ENCODE measurements around the gene DTYMK. TPM values are rescaled to one million over a fixed set of nuclear protein-coding genes. Genes with fewer than 3 reads are reported as not detected.
A peak's percentile ranks its signal among the peaks of the same experiment; 100 is the strongest.
"Not testable (repeated sequence)": the region's sequence is repeated elsewhere in the genome, so short reads cannot be mapped to it uniquely, and the experiment has no call there.

The DTYMK gene
- total RNA-seq, 1 donor from 2014 or later, result 102 TPM

DNA sequence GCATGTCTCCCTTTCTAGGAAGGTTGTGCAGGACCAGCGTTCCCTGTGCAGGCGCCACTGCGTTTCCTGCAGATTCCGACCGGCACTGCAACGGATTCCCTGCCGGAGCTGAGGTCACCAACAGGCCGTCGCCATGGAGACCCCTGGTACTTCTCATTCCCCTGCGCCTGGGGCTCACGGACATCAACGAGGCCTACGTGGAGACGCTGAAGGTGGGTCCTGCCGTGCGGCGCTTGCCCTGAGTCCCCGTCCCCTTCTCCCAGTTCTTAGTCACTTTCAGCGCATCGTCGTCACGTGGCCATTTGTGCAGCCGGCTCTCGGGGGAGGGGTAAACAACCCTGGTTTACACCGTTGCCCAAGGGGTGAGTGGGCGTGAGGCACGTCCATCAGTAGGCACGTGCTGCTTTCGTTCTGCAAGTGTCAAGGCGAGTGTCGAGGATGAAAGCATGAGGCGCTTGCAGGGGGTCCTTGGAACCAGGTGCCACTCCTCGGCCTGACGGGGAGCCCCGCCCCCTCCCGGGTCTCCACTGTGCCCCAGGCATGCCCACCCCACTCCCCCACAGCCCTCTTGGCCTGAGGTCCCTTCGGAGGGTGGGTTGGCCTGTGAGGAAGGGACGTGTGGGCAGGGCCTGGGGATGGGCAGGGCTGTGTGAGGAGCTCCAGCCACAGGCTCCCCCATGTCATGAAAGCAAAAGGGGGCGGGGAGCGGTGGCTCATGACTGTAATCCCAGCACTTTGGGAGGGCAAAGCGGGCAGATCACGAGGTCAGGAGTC lies 19.8 kb downstream of the DTYMK start:
- no peak for DNase-seq (ENCODE audit: low read depth)
- TF ChIP-seq, protein P1, sequence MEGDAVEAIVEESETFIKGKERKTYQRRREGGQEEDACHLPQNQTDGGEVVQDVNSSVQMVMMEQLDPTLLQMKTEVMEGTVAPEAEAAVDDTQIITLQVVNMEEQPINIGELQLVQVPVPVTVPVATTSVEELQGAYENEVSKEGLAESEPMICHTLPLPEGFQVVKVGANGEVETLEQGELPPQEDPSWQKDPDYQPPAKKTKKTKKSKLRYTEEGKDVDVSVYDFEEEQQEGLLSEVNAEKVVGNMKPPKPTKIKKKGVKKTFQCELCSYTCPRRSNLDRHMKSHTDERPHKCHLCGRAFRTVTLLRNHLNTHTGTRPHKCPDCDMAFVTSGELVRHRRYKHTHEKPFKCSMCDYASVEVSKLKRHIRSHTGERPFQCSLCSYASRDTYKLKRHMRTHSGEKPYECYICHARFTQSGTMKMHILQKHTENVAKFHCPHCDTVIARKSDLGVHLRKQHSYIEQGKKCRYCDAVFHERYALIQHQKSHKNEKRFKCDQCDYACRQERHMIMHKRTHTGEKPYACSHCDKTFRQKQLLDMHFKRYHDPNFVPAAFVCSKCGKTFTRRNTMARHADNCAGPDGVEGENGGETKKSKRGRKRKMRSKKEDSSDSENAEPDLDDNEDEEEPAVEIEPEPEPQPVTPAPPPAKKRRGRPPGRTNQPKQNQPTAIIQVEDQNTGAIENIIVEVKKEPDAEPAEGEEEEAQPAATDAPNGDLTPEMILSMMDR (conservative IDR thresholded peaks at IDR 0.05; ENCODE audit: low read depth, low read length), result no peak
- H3K4me3 ChIP-seq (ENCODE audit: low read depth, low read length), result no peak overlapping the region

DNA sequence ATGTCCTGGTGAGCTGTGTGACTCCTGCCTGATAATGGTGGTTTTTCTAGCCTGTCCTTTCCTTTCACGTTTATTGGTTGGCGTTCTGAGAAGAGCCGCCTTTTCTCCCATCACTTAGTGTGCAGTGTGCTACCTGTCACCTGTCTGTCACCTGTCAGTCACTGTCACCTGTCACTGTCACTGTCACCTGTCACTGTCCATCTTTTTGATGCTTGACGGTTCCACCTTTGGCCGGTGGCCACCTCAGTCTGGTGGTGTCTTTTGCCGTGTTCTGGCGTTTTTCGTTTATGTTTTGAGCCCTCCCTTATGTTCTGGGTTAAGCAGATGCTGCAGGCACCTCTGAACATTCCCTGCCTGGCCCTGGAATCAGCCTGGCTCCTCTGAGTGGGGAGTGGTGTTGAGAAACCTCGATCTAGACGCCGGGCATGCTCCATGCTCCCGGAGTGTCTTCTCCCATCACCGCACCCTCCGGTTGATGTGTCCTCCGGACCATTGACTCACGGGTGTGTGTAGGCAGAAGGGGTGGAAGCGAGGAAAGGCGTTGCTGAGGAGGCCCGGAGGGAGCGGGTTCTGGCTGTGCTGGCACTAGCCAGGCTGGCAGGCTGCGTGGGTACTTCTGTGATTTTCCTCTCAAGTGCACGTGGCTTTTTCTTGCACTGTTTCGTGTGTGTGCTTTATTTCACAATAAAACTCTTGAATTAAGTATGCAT lies 20.7 kb downstream of the DTYMK start:
- no peak for DNase-seq (ENCODE audit: low read depth)
- TF ChIP-seq, protein P1 (conservative IDR thresholded peaks at IDR 0.05; ENCODE audit: low read depth, low read length), result no peak
- no peak overlapping the region for H3K4me3 ChIP-seq (ENCODE audit: low read depth, low read length)

DNA sequence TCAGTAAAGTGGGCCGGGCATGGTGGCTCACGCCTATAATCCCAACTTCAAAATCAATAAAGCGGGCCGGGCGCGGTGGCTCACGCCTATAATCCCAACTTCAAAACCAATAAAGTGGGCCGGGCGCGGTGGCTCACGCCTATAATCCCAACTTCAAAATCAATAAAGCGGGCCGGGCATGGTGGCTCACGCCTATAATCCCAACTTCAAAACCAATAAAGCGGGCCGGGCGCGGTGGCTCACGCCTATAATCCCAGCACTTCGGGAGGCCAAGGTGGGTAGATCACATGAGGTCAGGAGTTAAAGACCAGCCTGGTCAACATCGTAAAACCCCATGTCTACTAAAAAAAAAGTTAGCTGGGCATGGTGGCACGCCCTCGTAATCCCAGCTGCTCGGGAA lies 23.9 kb downstream of the DTYMK start:
- DNase-seq (ENCODE audit: low read depth); H3K4me3 ChIP-seq (ENCODE audit: low read depth, low read length): not testable (repeated sequence)

DNA sequence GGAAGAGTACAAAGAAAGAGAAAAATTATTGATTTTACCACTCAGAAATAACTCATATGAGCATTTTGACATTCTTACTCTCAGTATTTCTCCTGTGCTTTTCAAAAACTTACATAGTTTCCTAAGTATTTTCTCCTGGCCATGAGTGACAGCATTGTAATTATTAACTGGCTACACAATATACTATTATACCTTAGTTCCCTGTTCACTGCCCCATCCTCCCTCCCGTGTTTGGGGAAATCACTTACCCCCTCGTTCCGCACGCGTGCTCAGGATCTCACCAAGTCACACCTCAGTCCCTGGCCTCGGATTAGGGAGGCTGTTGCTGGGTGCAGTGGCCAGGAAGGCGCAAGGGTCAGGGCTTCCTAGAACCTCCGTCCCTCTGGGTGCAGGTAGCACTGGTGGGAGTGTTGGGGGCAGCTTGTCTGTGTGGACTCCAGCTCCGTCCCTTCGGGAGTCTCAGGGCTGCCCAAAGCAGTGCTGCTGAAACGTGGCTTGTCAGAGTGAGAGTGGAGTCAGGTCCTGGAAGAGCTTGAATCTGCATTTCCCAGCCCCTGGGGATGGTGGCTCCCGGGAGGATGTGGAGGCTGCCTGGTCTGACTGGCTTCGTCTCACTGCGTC lies 25.9 kb downstream of the DTYMK start:
- DNase-seq (ENCODE audit: low read depth), result no peak
- TF ChIP-seq, protein P1 (conservative IDR thresholded peaks at IDR 0.05; ENCODE audit: low read depth, low read length), result no peak
- H3K4me3 ChIP-seq (ENCODE audit: low read depth, low read length), result no peak overlapping the region

DNA sequence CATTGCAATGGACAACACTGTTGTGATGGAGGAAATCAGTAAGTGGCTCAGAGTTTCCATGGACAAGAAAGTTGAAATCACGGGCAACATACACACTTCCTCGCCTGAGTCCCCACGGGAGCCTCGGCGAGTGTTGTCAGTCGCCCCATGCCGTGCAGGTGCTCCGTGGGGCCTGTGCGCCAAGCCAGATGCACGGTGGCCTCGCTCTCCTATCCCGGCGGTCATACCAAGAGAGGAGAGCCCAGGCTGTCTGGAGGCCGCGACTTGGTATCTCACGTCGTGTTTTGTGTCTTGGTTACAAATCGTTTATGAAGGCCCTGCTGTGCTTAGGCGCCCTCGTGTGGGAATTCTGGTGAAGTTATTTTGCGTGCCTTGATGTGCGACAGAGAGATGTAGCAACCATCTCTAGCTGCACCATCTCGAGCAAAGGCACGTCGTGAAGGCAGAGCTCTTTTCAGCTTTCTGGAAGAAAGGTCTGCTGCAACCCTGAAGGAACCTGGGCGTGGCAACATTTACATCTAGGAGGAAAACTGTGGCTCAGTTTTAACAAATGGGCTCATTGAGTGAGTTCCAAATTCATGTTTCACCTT lies 27.4 kb downstream of the DTYMK start:
- DNase-seq (ENCODE audit: low read depth), result no peak
- TF ChIP-seq, protein P1 (conservative IDR thresholded peaks at IDR 0.05; ENCODE audit: low read depth, low read length), result peak; percentile 74
- no peak overlapping the region for H3K4me3 ChIP-seq (ENCODE audit: low read depth, low read length)

DNA sequence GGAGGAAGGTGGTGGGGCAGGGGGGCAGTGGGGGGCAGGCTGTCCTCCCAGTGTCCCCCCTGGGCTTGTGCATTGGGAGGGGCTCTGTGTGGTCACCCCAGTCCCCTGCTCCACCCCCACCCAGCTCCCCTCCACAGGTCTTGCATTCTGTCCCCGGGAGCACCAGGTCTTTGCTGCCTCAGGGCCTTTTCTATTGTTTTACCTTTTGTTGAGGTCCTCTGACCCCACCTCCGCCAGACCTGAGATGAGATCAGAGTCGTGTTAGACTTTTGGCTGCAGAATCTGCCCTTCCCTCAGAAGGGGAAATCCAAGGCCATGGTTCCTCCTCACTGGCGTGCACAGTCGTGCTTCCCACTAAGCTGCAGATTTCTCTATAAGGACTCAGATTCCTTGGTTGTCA lies 28.3 kb downstream of the DTYMK start:
- DNase-seq (ENCODE audit: low read depth), result no peak
- TF ChIP-seq, protein P1 (conservative IDR thresholded peaks at IDR 0.05; ENCODE audit: low read depth, low read length), result no peak

DNA sequence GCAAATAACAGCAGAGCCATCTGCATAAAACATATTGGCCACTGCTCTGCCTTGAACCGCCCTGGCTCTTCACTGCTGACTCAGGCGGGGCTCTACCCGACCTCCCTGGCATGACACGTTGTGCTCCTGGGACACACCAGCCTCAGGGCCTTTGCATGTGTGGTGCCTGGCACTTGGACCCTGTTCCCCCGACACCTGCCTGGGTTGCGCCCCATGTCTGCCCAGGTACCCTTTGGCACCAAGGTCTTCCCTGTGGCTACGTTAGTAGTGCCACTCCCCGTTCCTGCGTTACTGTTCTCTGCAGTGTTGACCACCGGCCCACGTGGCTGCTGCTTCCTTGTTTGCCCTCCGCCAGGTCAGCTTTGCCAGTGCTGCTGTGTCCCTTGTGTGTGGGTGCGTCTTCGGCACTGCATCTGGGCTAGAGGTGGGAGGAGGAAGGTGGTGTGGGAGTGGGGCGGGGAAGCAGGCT lies 28.8 kb downstream of the DTYMK start:
- no peak overlapping the region for H3K4me3 ChIP-seq (ENCODE audit: low read depth, low read length)
- TF ChIP-seq, protein P1 (conservative IDR thresholded peaks at IDR 0.05; ENCODE audit: low read depth, low read length), result no peak
- no peak for DNase-seq (ENCODE audit: low read depth)

More for the DNA sequence above, 28.3 kb downstream of the DTYMK start:
- H3K4me3 ChIP-seq (ENCODE audit: low read depth, low read length), result no peak overlapping the region

All from epithelial cell of proximal tubule (primary cell).